ENCODE results near the gene CEBPZOS.

GRCh38 chr2:37191253-37191652 lies 5.0 kb upstream of the CEBPZOS start:
- no peak for TF ChIP-seq CTCF (IDR thresholded peaks at IDR 0.05)
- TF ChIP-seq POLR2A (IDR thresholded peaks at IDR 0.05): no peak
- TF ChIP-seq POLR2AphosphoS5 (IDR thresholded peaks at IDR 0.05): no peak
- TF ChIP-seq EP300 (IDR thresholded peaks at IDR 0.05; ENCODE audit: low read depth): no peak
